WTC11 (cell line): ENCODE data around the gene FAM237A. TPM values are rescaled to one million over a fixed set of nuclear protein-coding genes. Genes with fewer than 3 reads are reported as not detected.

ENCODE experiments used
- ATAC-seq: fragments of 200-7000 bp; cut with Tn5 transposase; 2 replicates; pipeline ENCODE4 v1.10.0; 2021; ENCODE audit warnings: mild to moderate bottlenecking, moderate library complexity
- CTCF ChIA-PET: fragments of 300-600 bp; sonication (Branson Sonifier 250); formaldehyde crosslinking; loops from one replicate; lab custom pipeline; 2021; ENCODE audit warnings: antibody characterized with exemption; lab: Charles Lee
- POLR2A ChIA-PET: fragments of 350-600 bp; sonication (Branson Sonifier 250); formaldehyde crosslinking; loops from one replicate; lab custom pipeline; 2021; ENCODE audit warnings: antibody characterized with exemption; lab: Charles Lee
- DNase-seq: peaks from one replicate; pipeline ENCODE4 v3.0.0; 2021; ENCODE audit warnings: low spot score
- H3K27ac Mint-ChIP-seq: 2 replicates; pipeline ENCODE4 v1.8.0; 2021; ENCODE audit warnings: mixed read lengths
- H3K27me3 Mint-ChIP-seq: 2 replicates; pipeline ENCODE4 v1.8.0; 2021; ENCODE audit warnings: low read depth, mild to moderate bottlenecking, moderate library complexity, mixed read lengths
- H3K36me3 Mint-ChIP-seq: 2 replicates; pipeline ENCODE4 v1.8.0; 2021; ENCODE audit warnings: mixed read lengths
- H3K4me1 Mint-ChIP-seq: 2 replicates; pipeline ENCODE4 v1.8.0; 2022; ENCODE audit warnings: mixed read lengths
- H3K4me3 Mint-ChIP-seq: 2 replicates; pipeline ENCODE4 v1.8.0; 2021; ENCODE audit warnings: mild to moderate bottlenecking, moderate library complexity, mixed read lengths
- H3K9me3 Mint-ChIP-seq: 2 replicates; pipeline ENCODE4 v1.8.0; 2021; ENCODE audit warnings: mixed read lengths
- AFF4 ChIP-seq: sonication (generic); formaldehyde crosslinking; IDR thresholded peaks from 2 replicates; pipeline ENCODE4 v1.8.1; 2023; ENCODE audit warnings: mild to moderate bottlenecking, missing genetic modification reagents, borderline replicate concordance
- CDX4 ChIP-seq: fragments of 250-450 bp; sonication (Bioruptor Pico); IDR thresholded peaks from 2 replicates; pipeline ENCODE4 v1.9.0; 2021; ENCODE audit warnings: moderate library complexity, mild to moderate bottlenecking, inconsistent platforms, borderline replicate concordance
- CREB1 ChIP-seq: sonication (generic); formaldehyde crosslinking; IDR thresholded peaks from 2 replicates; pipeline ENCODE4 v1.8.0; 2023; ENCODE audit warnings: mild to moderate bottlenecking, missing genetic modification reagents
- E2F1 ChIP-seq: sonication (generic); formaldehyde crosslinking; IDR thresholded peaks from 2 replicates; pipeline ENCODE4 v1.8.0; 2022; ENCODE audit warnings: mild to moderate bottlenecking, missing genetic modification reagents
- FOXP4 ChIP-seq: sonication (generic); formaldehyde crosslinking; IDR thresholded peaks from 2 replicates; pipeline ENCODE4 v1.8.0; 2022; ENCODE audit warnings: mild to moderate bottlenecking, missing genetic modification reagents
- HMGA2 ChIP-seq: fragments of 250-450 bp; sonication (Bioruptor Pico); IDR thresholded peaks from 2 replicates; pipeline ENCODE4 v1.4.0; 2021; ENCODE audit warnings: mild to moderate bottlenecking, moderate library complexity
- MAX ChIP-seq: sonication (generic); formaldehyde crosslinking; IDR thresholded peaks from 2 replicates; pipeline ENCODE4 v1.8.0; 2022; ENCODE audit warnings: mild to moderate bottlenecking, missing genetic modification reagents
- SMAD4 ChIP-seq: sonication (generic); formaldehyde crosslinking; IDR thresholded peaks from 2 replicates; pipeline ENCODE4 v1.8.0; 2022; ENCODE audit warnings: mild to moderate bottlenecking, missing genetic modification reagents
- TCF7 ChIP-seq: sonication (generic); formaldehyde crosslinking; IDR thresholded peaks from 2 replicates; pipeline ENCODE4 v1.8.0; 2022; ENCODE audit warnings: mild to moderate bottlenecking, low read depth, missing genetic modification reagents, moderate library complexity
- ZNF425 ChIP-seq: fragments of 250-450 bp; sonication (Bioruptor Pico); conservative IDR thresholded peaks from 2 replicates; pipeline ENCODE4 v1.9.0; 2021; ENCODE audit warnings: mild to moderate bottlenecking
- ZNF512 ChIP-seq: sonication (generic); formaldehyde crosslinking; IDR thresholded peaks from 2 replicates; pipeline ENCODE4 v1.8.1; 2022; ENCODE audit warnings: missing genetic modification reagents, borderline replicate concordance
- ZNF532 ChIP-seq: fragments of 250-450 bp; sonication (Bioruptor Pico); IDR thresholded peaks from 2 replicates; pipeline ENCODE4 v1.9.0; 2021; ENCODE audit warnings: mild to moderate bottlenecking, borderline replicate concordance
- total RNA-seq: library from RNA; stranded (reverse); gene quantifications from 3 replicates; pipeline ENCODE4 v1.2.3, GENCODE V29; 2021
- TF ChIP-seq, protein P1 (sequence below): fragments of 250-450 bp; sonication (Bioruptor Pico); IDR thresholded peaks from 2 replicates; pipeline ENCODE4 v1.9.0; 2021; ENCODE audit warnings: mild to moderate bottlenecking
- TF ChIP-seq, protein P2 (sequence below): fragments of 250-450 bp; sonication (Bioruptor Pico); IDR thresholded peaks from 2 replicates; pipeline ENCODE4 v1.9.0; 2021; ENCODE audit warnings: mild to moderate bottlenecking

The FAM237A gene
- total RNA-seq, 1 experiment from 2014 or later = not detected

GRCh38 chr2:206657087-206657486 lies 14.8 kb downstream of the FAM237A start:
- ATAC-seq = no peak
- CTCF ChIA-PET = no interaction called here
- H3K27ac Mint-ChIP-seq = no peak overlapping the region
- TF ChIP-seq CDX4 (CRISPR knock-in tag) = no peak
- TF ChIP-seq AFF4 = no peak
- TF ChIP-seq MAX (CRISPR knock-in tag) = no peak
- TF ChIP-seq, protein P1, sequence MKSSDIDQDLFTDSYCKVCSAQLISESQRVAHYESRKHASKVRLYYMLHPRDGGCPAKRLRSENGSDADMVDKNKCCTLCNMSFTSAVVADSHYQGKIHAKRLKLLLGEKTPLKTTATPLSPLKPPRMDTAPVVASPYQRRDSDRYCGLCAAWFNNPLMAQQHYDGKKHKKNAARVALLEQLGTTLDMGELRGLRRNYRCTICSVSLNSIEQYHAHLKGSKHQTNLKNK = no peak
- TF ChIP-seq SMAD4 = no peak
- TF ChIP-seq, protein P2, sequence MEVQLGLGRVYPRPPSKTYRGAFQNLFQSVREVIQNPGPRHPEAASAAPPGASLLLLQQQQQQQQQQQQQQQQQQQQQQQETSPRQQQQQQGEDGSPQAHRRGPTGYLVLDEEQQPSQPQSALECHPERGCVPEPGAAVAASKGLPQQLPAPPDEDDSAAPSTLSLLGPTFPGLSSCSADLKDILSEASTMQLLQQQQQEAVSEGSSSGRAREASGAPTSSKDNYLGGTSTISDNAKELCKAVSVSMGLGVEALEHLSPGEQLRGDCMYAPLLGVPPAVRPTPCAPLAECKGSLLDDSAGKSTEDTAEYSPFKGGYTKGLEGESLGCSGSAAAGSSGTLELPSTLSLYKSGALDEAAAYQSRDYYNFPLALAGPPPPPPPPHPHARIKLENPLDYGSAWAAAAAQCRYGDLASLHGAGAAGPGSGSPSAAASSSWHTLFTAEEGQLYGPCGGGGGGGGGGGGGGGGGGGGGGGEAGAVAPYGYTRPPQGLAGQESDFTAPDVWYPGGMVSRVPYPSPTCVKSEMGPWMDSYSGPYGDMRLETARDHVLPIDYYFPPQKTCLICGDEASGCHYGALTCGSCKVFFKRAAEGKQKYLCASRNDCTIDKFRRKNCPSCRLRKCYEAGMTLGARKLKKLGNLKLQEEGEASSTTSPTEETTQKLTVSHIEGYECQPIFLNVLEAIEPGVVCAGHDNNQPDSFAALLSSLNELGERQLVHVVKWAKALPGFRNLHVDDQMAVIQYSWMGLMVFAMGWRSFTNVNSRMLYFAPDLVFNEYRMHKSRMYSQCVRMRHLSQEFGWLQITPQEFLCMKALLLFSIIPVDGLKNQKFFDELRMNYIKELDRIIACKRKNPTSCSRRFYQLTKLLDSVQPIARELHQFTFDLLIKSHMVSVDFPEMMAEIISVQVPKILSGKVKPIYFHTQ = no peak
- no peak for TF ChIP-seq ZNF425
- no peak for TF ChIP-seq ZNF532
- TF ChIP-seq ZNF512 = no peak
- TF ChIP-seq CREB1 (CRISPR knock-in tag) = no peak
- no peak for TF ChIP-seq TCF7
- TF ChIP-seq FOXP4 (CRISPR knock-in tag) = no peak
- TF ChIP-seq E2F1 (CRISPR knock-in tag) = no peak
- no peak for TF ChIP-seq HMGA2 (CRISPR knock-in tag)

More at GRCh38 chr2:206657087-206657486, 14.8 kb downstream of the FAM237A start:
- POLR2A ChIA-PET = no interaction called here
- Mint-ChIP-seq H3K36me3 (no peaks in the 10 kb centered on the region), H3K4me3 (no peak overlapping the region), H3K27me3 (no peaks in the 10 kb centered on the region; the same call in 1 of the 2 replicates), H3K9me3 (no peaks in the 10 kb centered on the region), H3K4me1 (no peaks in the 10 kb centered on the region)
- DNase-seq = no peak
